Dedifferentiated amniotic fluid mesenchymal stem cell (primary cell): ENCODE measurements around the gene TMEM131L.

Experiments used
- DNase-seq: peaks from one replicate; pipeline ENCODE4 v3.0.0-alpha.2; 2016; ENCODE audit errors: extremely low spot score

TMEM131L gene

DNA sequence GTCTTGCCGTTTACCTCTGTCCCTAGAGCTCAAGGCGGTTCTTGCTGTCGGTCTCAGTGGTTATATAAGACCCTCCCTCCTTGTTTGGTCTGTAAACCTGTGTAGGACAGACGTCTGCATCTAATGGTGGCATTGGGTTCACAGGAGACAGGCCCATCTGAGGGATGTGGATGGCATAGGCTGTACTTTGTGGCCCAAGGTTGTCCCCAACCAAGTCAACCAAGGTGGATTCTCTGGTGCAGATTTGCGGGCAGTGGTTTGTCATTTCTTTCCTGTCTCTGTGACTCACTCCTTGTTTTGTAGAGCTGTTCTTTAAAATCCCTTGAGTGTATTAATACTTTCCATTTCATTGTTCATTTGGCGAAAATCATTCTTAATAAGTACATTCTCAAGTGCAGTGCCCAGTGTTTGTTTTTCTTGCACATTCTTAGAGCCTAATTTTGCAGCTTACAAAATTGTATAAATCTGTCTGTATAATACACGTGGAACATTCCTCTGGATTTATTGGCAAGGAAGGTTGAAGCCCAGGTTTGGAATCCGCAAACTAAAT lies 149.9 kb downstream of the TMEM131L start:
- DNase-seq: no peak

DNA sequence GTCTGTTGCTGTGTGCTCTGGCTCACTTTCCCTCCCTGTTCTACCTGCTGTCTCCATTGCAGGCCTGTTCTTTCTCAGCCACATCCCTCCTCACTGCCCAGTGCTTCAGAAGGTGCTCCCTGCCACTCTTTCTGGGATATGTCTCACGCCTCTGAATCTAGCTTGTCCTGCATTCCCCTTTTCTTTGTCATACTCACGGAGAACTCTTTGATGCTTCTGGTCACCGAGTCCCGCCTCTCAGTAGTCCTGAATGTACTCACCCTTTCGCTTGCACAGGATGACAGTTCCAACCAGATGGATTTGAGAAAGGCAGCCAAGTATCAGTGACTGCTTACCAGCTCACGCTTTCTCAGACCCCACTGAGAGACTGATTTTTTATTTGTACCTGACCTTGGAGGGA lies 152.7 kb downstream of the TMEM131L start:
- no peak for DNase-seq

DNA sequence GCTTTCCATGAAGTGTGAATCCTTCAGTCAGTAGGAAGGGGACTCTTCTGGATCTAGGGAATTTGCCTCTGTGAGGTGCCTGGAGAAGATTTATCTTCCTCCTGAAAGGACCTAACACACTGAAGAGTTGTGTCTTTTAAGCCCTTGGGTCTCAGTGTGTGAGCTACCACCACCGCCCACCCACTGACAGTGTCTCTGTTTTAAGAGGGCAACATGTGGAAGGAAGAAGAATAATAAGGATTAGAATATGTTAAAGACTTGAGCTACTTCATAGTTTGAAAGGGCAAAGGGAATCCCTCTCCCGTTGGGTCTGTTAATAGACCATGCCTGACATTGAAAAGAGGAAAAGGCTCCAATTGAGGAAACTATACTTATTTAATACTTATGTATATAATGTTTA lies 153.7 kb downstream of the TMEM131L start:
- no peak for DNase-seq

DNA sequence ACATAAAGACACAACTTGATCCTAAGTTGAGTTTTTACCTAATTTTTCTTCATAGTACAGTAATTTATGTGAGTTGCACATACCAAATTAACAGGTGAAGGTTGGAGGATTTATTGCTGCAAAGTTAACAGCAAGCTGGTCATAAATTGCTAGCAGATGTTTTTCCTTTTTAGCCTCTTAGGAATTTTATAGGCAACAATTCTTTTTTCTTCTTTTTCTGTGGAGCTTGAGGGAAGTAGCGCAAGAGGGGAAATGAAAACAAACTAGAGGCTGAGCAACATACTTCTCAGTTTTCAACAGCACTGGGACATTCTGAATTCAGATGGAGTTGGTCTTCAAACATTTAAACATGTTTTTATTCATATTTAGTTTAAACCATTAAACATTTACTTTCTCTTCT lies 154.2 kb downstream of the TMEM131L start:
- DNase-seq: peak; percentile 55

DNA sequence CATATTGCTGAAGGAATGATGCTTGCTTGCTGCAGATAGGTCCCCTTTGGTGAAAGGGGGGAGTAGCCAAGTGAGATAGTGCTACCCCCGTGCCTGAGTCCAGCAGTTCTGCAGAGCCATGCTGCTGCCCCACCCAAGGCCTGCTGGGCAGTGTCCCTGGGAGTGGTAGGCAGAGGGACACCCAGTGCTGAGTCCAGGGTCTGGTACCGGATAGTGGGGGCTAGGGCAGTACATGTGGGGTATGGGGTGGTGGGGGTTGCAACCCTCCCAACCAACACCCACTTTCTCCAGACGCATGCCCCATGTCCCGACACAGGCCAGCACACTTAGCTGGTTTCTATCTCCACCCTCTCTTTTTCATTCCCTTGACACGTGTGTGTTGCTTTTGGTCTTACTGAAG lies 155.9 kb downstream of the TMEM131L start:
- DNase-seq: no peak

DNA sequence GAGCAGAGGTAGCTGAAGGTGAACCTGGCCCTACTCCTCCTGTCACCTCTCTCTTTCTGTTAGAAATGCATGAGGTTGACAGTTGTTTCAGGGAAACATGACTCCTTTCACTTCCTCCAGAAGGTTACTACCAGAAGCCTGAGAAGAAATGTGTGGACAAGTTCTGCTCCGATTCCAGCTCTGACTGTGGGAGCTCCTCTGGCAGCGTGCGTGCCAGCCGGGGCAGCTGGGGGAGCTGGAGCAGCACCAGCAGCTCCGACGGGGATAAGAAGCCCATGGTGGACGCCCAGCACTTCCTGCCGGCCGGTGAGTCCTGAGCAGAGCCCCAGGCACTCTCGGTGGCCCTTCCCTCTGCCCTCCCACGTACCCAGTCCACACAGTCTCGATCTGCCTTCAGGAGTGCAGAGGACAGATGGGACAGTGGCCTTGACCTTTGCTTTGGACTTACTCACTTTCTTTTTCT lies 156.6 kb downstream of the TMEM131L start:
- DNase-seq: no peak

DNA sequence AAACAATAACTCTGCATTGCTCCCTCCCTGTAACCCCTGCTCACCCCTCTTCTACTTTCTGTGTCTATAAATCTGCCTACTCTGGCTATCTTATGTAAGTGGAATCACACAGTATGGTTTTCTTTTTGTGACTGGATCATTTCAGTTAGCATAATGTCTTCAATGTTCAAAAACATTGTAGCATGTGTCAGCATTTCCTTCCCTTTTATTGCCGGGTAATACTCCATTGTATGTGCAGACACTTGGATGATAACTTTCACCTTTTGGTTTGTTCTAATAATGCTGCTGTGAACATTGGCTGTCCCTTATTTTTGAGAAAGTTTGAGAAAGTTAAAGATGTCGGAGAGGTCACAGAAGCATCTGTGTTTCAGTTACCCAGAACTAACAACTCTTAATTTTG lies 157.3 kb downstream of the TMEM131L start:
- DNase-seq: no peak

DNA sequence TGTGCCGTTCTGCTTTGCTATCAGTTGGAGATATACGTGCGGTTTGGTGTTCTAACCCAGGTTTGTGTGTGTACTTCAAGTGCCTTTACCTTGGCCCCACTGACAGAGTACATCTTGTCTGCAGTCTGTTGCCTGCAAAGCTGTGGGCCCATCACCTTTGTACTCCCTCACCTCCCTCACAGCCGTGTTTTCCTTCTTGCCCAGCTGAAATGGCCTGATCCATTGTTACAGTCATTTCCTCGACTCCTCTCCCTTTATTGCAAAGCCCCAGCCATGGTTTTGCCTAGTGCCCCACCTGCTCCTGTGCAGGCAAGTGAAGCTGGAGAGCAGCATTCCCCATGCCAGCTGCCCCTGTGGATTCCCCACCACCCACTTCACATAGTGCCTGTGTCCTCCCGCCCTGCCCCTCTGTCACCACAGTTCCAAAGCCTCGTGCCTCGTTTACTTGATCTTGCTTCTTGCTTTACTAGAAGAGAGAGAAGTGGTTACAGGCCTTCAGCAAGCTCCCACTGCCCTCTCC lies 162.7 kb downstream of the TMEM131L start:
- no peak for DNase-seq

DNA sequence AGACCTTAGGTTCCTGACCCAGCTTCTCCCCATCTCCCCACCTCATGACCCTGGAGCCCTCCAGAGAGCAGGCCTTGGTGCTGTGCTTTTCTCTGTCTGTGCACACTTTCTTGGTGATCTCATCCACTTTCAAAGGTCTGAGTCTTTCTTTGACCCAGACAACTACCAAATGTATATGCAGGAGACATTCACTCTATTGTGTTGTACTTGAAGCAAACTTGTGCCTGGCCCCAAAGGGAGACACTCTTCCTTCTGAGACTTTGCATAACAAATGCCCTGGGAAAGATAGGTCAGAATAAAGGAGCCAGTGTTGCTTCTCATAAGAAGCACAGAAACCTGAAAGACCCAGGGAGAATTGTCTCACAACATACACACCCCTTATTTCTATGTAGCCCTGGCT lies 163.6 kb downstream of the TMEM131L start:
- no peak for DNase-seq

DNA sequence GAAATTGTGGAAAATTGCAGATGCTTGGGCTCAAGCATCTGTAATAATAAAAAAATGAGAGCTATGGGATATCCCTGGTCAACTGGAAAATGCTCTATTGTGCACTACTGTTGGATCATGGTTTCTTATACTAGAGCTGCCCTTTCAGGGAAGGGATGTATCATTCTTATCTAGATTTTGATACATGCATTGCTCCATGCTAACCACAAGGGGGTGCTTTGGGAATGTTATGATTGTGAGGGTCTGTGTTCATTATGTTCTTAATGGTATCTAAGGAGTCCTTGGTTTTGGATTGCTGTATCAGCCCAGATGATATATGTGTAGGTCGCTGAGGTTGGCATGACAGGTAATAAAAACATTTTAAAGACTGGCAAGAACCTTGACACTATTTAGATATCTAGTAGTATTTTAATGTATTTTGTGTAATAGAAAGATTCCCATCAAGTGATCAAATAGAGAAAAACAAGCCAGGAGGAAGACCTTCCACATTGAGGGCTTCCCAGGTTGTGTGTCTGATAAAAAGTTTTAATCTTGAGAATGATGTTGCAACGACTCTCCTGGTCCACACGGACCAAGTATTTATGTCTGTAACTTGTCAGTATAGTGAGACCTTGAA lies 168.7 kb downstream of the TMEM131L start:
- DNase-seq: peak; percentile 27

DNA sequence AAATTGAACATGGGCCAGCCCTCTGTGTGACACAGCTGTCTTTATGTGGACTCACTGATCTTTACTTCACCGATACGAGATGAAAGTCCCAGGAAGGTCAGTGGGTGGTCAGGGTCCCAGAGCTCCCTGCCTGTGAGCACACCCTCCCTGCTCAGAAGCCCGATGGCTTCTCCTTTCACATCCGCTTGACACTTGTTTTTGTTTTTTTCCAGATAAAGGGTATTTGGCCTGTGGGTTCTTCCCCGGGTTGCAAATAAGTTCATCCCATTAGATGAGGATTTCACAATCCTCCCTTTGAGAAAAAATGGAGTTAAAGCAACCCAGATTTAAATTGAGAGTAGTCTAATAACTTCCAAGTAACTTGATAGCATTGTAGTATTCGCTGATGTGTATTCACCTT lies 169.7 kb downstream of the TMEM131L start:
- DNase-seq: no peak

DNA sequence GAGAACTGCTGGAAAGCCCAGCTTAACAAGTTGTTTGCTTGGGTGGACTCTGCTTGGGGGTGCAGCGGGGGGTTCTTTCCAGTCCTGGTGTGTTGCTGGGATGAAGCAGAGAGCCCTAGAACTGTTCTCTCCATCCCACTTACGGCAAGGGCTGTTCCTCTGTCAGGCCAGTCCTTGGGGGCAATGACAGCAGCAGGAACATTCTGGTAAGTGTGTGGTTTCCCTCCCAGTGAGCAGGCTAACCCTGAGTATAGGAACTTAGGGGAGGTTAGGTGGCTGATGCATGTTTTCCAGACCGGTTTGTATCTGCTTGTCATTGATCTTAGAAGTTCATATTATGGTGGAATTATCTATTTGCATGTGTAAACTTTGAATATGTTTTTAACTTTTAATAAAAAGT lies 171.0 kb downstream of the TMEM131L start:
- no peak for DNase-seq

DNA sequence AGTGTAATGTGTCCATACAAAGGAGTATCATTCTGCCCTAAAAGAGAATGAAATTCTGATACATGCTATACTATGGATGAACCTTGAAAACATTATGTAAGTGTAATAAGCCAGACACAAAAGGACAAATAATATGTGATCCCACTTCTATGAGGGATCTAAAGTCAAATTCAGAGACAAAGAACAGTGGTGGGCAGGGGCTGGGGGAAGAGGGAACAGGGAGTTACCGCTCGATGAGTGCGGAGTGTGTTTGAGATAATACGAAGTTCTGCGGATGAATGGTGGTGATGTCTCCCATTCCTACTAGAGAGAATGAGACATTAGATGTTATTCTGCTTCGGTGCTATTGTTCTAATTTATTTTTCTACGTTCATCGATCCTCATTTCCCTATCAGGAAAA lies 171.9 kb downstream of the TMEM131L start:
- DNase-seq: no peak

DNA sequence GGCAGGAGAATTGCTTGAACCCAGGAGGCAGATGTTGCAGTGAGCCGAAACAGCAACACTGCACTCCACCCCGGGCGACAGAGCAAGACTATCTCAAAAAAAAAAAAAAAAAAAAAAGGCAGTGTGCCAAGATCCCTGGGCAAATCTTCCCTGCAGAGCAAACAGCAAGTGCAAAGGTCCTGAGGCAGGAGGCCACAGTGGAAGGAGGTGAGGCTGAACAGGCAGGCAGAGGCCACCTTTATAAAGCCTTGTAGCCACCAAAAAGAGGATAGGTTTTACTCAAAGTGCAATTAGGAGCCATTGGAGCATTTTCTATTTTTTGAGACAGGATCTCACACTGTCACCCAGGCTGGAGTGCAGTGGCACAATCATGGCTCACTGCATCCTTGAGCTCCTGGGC lies 172.8 kb downstream of the TMEM131L start:
- DNase-seq: no peak

DNA sequence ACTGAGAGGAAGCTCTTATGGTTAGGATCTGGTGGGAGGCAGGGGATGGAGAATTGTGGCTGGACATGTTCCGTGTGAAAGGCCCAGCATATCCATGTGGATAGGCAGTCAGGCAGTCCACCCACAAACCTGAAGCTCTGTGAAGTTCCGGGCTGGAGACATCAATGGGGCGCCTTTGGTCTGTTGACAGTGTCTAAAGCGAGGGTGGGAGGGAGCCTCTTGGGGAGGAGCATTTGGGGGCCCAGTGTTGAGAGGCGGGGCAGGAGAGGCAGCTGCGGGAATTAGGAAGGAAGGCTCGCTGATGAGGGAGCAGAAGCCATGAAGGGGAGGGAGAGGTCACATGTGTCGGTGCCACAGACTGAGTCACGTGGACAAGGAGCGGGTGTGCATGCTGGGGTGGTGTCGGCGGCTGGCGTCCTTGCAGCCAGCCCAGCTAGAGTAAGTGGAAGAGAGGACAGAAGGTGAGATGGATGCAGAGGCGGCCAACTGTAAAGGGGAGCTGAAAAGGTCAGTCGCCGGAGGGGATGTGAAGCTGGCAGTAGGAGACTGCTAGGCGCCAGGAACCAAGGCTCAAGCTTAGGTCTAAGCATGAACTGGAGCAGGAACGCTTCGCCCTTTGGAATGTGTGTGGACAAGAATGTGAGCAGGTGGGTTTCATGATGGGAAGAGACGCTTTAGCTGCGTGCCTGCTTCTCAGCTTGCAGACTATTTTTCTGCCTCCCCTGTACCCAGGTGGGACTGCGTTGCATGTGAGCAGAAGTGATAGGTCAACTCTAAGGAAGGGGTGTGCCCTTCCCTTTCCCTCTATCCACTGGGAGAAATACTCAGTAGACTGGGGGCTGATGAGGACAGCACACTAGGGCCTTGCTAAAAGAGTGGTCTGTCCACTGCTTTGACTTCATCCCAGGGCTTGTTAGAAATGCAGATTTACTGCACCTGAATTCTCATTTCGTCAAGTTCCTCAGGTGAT lies 174.0 kb downstream of the TMEM131L start:
- no peak for DNase-seq

DNA sequence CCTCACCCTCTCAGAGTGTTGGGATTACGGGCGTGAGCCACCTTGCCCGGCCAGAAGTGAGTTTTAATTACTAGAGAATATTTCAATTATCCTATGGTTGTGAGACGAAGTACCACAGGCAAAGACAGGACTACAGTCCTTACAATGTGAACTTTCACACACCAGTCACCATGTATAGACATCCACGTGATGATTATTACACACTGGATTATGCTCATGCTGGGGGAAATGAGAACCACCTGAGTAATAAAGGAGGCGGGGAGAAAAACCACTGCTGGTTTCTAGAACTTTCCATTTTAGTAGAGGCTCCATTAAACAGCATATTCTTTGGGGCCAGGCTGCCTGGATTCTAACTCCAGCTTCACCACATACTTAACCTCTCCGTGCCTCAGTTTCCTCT lies 175.4 kb downstream of the TMEM131L start:
- no peak for DNase-seq

DNA sequence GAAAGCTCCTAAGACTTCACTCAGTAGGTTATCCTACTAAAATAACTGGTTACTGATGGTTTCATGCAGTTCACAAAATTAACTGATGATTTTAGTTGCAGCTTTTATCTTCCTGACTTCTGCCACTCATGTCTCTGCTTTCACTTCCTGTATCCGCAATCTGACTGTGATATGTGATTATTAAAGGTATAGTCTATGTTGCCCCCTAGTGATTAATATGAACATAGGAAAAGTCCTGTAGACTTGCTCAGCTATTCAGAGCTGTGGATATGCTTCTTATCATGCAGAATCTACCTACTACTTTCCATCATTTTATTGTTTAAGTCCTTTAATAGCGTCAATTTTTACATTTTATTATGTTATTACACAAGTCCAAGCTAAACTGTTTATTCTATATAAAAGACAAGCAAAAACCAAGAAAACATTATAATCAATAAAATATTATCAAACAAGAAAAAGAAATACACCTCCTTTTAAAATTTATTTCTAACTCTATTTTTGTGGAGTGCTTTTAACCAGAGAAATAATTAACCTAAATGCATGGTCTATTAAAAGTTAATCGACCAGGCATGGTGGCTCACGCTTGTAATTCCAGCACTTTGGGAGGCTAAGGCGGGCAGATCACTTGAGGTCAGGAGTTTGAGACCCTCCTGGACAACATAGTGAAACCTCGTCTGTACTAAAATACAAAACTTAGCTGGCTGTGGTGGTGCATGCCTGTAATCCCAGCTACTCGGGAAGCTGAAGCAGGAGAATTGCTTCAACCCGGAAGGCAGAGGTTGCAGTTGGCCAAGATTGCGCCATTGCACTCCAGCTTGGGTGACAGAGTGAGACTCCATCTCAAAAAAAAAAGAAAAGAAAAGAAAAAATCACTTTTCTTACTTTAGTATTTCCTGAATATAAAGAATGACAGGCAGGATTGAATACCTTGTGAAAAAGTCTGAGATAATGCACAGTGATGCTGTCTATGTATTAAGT lies 177.5 kb downstream of the TMEM131L start:
- no peak for DNase-seq

DNA sequence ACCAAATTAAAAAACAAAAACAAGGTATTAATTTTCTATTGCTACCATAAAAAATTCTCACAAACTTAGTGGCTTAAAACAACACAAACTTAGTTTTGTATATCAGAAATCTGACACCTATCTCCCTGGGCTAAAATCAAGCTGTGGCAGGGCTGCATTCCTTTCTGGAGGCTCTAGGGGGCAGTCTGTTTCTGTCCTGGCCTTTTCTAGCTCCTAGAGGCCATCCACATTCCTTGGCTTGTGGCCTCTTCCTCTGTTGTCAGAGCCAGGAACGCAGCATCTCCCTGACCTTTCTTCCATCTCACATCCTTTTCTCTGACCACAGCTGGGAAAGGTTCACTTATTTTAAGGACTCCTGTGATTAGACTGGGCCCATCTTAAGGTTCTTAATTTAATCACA lies 179.0 kb downstream of the TMEM131L start:
- DNase-seq: no peak

DNA sequence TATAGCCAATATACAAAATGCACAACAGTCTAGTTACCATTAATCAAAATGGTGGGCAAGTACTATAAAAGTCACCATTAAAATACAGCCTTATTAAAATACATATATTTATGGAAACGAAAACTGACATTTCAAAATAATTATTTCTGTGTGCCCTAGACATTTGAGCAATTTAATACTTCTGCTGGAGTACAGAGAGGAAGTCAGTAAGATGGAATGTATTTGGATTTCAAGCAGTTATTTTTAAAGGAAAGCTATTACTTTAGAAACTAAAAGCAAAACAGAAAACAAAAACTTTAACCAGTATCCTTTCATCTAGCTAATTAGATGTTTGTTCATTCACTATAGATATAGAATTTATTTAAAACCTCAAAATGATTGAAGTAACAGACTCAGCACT lies 180.1 kb downstream of the TMEM131L start:
- DNase-seq: peak; percentile 39

DNA sequence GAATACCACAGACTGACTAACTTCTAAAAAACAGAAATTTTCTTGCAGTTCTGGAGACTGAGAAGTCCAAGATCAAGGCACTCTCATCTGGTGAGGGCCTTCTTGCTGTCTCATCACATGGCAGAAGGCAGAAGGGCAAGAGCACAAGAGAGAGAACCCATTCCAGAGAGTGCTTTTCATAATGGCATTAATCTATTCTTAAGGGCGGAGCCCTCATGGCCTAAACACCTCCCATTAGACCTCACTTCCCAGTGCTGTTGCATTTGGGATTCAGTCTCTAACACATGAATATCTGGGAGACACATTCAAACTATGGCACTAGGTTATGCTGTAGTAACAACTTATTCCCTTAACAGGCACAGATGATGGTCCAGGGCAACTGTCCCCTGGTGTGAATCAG lies 180.8 kb downstream of the TMEM131L start:
- no peak for DNase-seq

DNA sequence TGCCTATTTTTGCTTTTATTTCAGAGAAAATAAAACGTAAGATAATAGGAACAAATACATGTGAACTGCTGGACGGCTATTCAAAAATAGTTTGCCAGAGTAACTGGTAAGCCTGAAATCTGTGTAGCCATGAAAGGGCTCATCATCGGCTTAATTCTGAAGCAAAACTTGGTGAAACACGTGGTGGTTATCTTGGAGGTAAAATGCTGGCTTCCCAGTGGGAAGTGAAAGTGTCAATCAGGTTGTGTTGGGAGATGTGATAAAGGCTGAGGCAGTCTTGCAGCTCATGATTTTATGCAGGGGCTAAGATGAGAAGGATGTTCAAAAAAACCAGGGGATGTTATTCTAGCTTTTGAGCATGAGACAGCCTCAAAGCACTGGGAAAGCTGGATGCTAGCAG lies 181.8 kb downstream of the TMEM131L start:
- DNase-seq: no peak
